GM12892 (cell line): ENCODE results near the gene COX6B2. TPM values are rescaled to one million over a fixed set of nuclear protein-coding genes. Genes with fewer than 3 reads are reported as not detected.
A peak's percentile ranks its signal among the peaks of the same experiment; 100 is the strongest.
"Not testable (repeated sequence)": the region's sequence is repeated elsewhere in the genome, so short reads cannot be mapped to it uniquely, and the experiment has no call there.

Experiments used
- DNase-seq: peaks from one replicate; pipeline ENCODE4 v3.0.0; 2011; ENCODE audit not compliant: insufficient read length
- FAIRE-seq: peaks from 2 replicates; lab custom pipeline; 2011; peaks lifted over from hg19 to GRCh38; lab: Jason Lieb, UNC
- POLR2A ChIP-seq: IDR thresholded peaks from 2 replicates; pipeline ENCODE4 v1.6.1; 2011; ENCODE audit warnings: low read depth, low read length, control low read depth
- POLR2AphosphoS5 ChIP-seq: IDR thresholded peaks from 2 replicates; pipeline ENCODE4 v1.6.1; 2011; ENCODE audit warnings: low read depth, low read length, control low read depth
- TAF1 ChIP-seq: IDR thresholded peaks from 2 replicates; pipeline ENCODE4 v1.6.1; 2011; ENCODE audit warnings: low read depth, mild to moderate bottlenecking, control low read depth, low read length, borderline replicate concordance
- polyA plus RNA-seq: library from polyadenylated mRNA; unstranded; fragments of >200 nt; gene quantifications from one replicate; pipeline ENCODE4 v1.2.1, GENCODE V29; 2012; ENCODE audit warnings: missing spikeins, inconsistent platforms; ENCODE audit not compliant: missing spikeins

The COX6B2 gene
- polyA plus RNA-seq, result 0.85 TPM

- no peak for FAIRE-seq
- no peak for DNase-seq
These were observed at the start of gene COX6B2 for GRCh38 chr19:55354698-55355212. Gene COX6B2 (minus strand): TSS chr19:55354719. CDS start chr19:55354521, 198 bp downstream.

DNA sequence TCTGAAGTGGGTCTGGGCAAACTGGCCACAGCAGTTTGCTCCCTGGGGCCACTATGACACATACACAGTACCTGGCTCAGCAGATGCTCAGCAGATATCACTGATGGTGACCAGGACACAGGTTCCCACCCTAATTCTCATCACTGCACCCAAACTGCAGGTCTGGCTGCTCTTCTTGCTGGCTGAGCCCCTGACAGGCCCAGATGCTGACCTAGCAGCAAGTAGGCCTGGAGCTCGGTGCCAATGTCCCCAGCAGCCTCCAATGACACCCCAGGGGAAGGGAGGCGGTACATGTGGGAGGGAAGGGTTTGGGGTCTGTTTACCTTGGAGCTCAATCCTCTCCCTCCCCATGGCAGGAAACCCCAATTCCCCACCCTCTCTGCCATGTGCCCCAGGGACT lies 48.0 kb upstream of the COX6B2 start:
- DNase-seq (no peak), FAIRE-seq (no peak)
- TF ChIP-seq TAF1 (no peak), POLR2A (no peak), POLR2AphosphoS5 (no peak; the same call in none of the 2 replicates)

More at GRCh38 chr19:55354698-55355212, at the start of gene COX6B2:
- TF ChIP-seq POLR2A, result no peak
- TF ChIP-seq TAF1, result no peak
- no peak for TF ChIP-seq POLR2AphosphoS5

- DNase-seq, FAIRE-seq: not testable (repeated sequence)
These were observed 46.9 kb upstream of the COX6B2 start for GRCh38 chr19:55401390-55401789.

DNA sequence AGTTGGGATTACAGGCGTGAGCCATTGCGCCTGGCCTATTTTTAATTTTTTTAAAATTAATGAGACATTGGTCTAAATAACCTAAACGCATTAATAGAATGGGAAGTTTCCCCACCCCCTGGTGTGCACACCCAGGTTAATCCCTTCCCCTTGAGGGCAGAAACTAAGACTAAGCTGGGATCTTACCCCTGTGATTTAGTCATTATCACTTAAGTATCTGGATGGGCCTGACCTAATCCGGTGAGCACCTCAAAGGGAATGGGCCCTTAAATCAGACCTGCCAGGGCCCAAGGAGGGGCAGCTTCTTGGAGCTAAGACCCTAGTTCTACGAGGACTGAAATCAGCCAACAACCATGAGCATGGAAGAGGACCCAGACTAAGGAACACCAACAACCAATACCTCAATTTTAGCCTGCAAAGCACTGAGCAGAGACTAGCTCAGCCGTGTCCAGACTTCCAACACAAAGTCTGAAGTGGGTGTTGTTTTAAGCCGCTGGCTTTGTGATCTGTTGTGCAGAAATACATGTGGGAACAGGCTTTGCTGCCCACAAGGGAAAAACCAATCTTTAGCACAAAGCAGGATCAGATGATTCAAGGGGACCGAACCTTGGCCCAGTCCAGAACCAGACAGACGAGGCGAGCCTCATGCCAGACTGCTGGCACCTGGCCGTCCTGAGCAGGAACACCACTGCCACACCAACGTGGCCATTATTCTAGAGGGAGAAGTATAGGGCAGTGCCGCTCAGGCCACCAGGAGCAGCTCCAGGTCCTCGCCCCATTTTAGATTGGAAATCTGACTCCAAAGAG lies 46.0 kb upstream of the COX6B2 start:
- TF ChIP-seq TAF1 (no peak), POLR2AphosphoS5 (no peak; the same call in 1 of the 2 replicates), POLR2A (no peak; the same call in 1 of the 2 replicates)
- no peak for FAIRE-seq
- DNase-seq, result no peak

DNA sequence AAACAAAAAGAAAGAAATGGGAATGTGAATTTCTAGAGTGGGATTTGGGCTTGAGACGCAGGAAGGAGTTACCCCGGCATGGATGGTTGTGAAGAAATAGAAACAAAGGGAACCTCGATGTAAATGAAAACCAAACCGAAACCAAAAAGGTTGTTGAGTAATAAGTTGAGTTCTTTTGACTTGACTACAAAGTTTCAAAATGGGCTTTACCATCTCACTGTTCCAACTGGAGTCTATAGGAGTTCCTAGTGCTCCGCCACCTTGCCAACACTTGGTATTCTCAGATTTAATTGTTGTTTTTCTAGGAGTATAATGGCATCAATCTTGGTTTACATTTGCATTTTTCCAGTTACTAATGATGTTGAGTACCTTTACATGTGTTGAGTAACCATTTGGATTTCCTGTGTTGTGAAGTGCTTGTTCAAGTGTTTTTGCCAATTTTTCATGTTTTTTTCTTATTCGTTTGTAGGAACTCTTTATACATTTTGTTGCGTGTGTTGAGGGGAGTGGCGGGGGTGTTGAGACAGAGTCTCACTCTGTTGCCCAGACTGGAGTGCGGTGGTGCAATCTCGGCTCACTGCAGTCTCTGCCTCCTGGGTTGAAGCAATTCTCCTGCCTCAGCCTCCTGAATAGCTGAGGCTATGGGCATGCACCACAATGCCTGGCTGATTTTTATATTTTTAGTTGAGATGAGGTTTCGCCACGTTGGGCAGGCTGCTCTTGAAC lies 43.8 kb upstream of the COX6B2 start:
- no peak for DNase-seq
- no peak for TF ChIP-seq POLR2AphosphoS5
- TF ChIP-seq TAF1, result no peak
- no peak for TF ChIP-seq POLR2A
- peak; percentile 88 for FAIRE-seq

DNA sequence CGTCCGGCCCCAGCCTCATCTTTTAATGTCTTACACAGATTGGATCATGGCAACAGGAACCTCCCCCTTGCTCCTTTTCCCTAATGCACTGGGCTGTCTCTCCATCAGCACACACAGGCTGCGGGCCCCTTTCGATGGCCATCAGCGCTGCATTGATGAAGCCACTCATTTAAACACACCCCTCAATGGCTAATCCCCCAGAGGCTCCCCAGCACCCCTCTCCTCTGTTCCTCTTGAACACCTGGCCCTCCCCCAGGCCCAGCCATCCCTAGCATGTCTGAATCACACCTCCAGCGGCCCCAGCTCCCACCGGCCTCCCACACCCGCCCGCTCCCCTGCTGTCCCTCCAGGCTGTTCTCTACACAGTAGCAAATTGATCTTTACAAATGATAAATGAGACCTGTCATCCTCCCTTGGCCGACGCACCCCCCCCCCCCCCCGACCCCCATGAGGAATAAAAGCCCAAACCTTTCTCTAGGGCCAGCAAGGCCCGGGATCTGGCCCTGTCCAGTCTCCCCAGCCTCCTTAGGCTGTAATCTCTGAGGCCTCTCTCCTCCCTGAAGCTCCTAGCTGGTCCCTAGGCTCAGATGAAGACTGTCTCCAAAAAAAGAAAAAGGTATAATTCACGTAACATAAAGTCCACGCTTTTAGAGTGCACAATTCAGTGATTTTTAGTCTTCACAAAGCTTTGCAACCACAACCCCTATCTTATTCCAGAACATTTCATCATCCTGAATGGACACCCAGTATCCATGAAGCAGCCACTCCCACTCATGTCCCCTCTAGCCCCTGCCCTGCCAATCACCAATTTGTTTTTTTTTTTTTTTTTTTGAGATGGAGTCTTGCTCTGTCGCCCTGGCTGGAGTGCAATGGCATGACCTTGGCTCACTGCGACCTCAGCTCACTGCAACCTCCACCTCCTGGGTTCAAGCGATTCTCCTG lies 38.6 kb upstream of the COX6B2 start:
- FAIRE-seq, result no peak
- DNase-seq, result no peak
- TF ChIP-seq TAF1 (no peak), POLR2AphosphoS5 (no peak), POLR2A (no peak)

DNA sequence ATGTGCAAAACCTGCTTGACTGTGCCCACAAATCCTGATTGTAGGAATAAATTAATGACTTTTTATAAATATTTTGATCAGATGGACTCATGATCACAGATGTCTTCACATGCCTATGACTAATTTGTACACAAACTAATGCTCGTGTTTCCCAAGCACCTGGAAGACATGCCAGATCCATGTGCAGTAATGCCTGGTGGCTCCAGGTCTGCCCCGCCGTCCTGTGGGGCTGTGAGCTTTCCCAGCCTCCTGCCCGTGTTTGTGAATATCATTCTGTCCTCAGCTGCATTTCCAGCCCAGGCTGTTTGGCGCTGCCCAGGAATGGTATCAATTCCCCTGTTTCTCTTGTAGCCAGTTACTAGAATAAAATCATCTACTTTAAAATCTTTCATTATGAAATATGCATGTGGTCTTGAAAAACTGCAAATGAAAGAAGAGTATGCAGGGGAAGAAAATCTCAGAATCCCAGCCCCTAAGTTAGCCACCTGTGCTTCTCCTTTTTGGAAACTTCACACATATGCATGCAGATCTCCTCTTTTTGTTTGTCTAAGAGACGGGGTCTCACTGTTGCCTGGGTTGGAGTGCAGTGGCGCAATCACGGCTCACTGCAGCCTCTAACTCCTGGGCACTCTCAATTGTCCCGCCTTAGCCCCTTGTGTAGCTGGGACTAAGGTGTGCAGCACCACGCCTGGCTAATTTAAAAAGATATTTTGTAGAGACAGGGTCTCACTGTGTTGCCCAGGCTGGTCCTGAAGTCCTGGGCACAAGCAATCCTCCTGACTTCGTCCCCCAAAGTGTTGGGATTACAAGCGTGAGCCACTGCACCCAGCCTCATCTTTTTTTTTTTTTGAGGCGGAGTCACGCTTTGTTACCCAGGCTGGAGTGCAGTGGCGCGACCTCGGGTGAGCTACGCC lies 37.4 kb upstream of the COX6B2 start:
- TF ChIP-seq POLR2AphosphoS5 (no peak), POLR2A (0 out of 2 replicates have a peak, but pooled peaks have one; percentile 1)
- DNase-seq (no peak), FAIRE-seq (no peak)

DNA sequence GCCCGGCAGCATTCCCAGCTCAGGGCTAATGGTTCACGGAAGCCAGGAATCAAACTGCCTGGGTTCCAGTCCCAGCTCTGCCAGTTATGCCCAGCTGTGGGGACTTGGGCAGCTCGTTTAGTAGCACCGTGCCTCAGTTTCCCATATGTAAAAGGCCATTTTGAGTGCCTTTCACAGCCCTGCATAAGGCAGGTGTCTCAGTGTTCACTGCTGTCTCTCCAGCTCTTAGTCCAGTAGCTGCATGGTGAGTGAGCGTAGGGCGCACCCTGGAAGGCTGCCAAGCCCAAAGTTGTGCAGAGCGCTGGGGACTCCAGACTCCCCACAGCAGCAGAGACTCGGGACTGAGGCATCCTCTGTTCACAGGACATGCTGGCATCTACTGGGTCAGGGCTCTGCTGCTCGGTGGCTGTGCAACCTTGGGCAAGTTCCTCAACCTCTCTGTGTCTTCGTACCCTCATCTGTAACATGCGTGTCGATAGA lies 36.7 kb upstream of the COX6B2 start:
- TF ChIP-seq POLR2A, result 0 out of 2 replicates have a peak, but pooled peaks have one; percentile 24
- TF ChIP-seq TAF1, result no peak
- TF ChIP-seq POLR2AphosphoS5, result peak; percentile 71
- FAIRE-seq, result no peak
- DNase-seq, result no peak

DNA sequence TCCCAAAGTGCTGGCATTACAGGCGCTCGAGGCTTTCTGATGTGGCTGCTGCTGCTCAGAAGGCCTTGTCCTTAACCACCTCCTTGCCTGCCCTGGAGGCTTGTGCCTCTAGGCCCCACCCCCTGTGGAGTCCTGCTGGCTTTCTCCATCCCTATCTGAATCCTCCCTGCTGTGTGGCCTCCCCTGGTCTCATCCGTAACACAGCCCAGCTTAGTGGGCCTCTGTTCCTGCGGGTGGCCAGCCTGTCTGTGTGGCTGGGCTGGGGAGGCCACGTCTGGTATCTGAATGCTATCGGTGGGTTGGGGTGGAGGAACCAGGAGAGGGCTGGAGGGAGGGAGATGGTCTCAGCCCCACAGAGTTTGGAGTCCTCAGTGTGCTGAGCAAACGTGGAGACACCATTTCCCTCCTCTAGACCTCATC lies 36.0 kb upstream of the COX6B2 start:
- DNase-seq (no peak), FAIRE-seq (no peak)
- peak; percentile 53 for TF ChIP-seq POLR2A
- TF ChIP-seq POLR2AphosphoS5, result no peak; the same call in 1 of the 2 replicates
- TF ChIP-seq TAF1, result no peak
